PFSK-1 (cell line): ENCODE data around the gene FER1L5.

ENCODE experiments used
- POLR2AphosphoS5 ChIP-seq: IDR thresholded peaks from 2 replicates; pipeline ENCODE4 v1.6.1; 2012; ENCODE audit warnings: low read depth, mild to moderate bottlenecking, control low read depth, low read length, moderate library complexity
- TAF1 ChIP-seq: IDR thresholded peaks from 2 replicates; pipeline ENCODE4 v1.6.1; 2012; ENCODE audit warnings: low read length, control low read depth, borderline replicate concordance; ENCODE audit not compliant: insufficient read depth

- no peak for TF ChIP-seq TAF1
- TF ChIP-seq POLR2AphosphoS5, result no peak
These were observed 57.5 kb downstream of the FER1L5 start for GRCh38 chr2:96700086-96700485.
